MCF 10A (cell line): ENCODE measurements around the gene WDR27. TPM values are rescaled to one million over a fixed set of nuclear protein-coding genes. Genes with fewer than 3 reads are reported as not detected.

ENCODE experiments used
- BruUV-seq: library from RNA; stranded (reverse); fragments of 400-500 nt; replicated peaks from 2 replicates; lab custom pipeline; 2021; lab: Mats Ljungman, UMichigan
- CTCF ChIA-PET: fragments of 300-600 bp; sonication (Branson Sonifier 250); formaldehyde crosslinking; extraction: SDS; loops from one replicate; lab custom pipeline; 2021; ENCODE audit warnings: antibody characterized with exemption, inconsistent platforms; lab: Yijun Ruan, JAX
- POLR2A ChIA-PET: fragments of 300-600, 350-650 bp; sonication (Branson Sonifier 250); formaldehyde crosslinking; extraction: SDS; loops from one replicate; lab custom pipeline; 2020; ENCODE audit warnings: antibody characterized with exemption, inconsistent platforms; lab: Yijun Ruan, JAX
- DNase-seq: peaks from one replicate; pipeline ENCODE4 v3.0.0-alpha.2; 2018; ENCODE audit not compliant: unreplicated experiment
- H3K27ac Mint-ChIP-seq: one replicate; pipeline ENCODE4 v1.8.0; 2022; ENCODE audit warnings: mild to moderate bottlenecking, low read depth, mixed read lengths; ENCODE audit not compliant: unreplicated experiment
- H3K27me3 Mint-ChIP-seq: one replicate; pipeline ENCODE4 v1.8.0; 2022; ENCODE audit warnings: mixed read lengths; ENCODE audit not compliant: insufficient read depth, unreplicated experiment
- H3K36me3 Mint-ChIP-seq: one replicate; pipeline ENCODE4 v1.8.0; 2022; ENCODE audit warnings: mild to moderate bottlenecking, moderate library complexity, mixed read lengths; ENCODE audit not compliant: insufficient read depth, unreplicated experiment
- H3K4me1 Mint-ChIP-seq: one replicate; pipeline ENCODE4 v1.8.0; 2022; ENCODE audit warnings: mixed read lengths; ENCODE audit not compliant: insufficient read depth, unreplicated experiment
- H3K4me3 Mint-ChIP-seq: one replicate; pipeline ENCODE4 v1.8.0; 2022; ENCODE audit warnings: mild to moderate bottlenecking, moderate library complexity, mixed read lengths; ENCODE audit not compliant: unreplicated experiment
- H3K9me3 Mint-ChIP-seq: one replicate; pipeline ENCODE4 v1.8.0; 2022; ENCODE audit warnings: mixed read lengths; ENCODE audit not compliant: unreplicated experiment
- CTCF ChIP-seq: fragments of 200-600 bp; IDR thresholded peaks from one replicate; pipeline ENCODE4 v1.8.0; 2022; ENCODE audit warnings: antibody characterized with exemption, mild to moderate bottlenecking; ENCODE audit not compliant: unreplicated experiment
- intact Hi-C: fragments of 100-400 bp; cut with micrococcal nuclease; formaldehyde crosslinking; loops from 2 replicates; pipeline ENCODE4 v1.14.1; 2022
- total RNA-seq: library from RNA; stranded (reverse); gene quantifications from 2 replicates; pipeline ENCODE4 v1.2.3, GENCODE V29; 2022

Gene WDR27
- total RNA-seq, 1 experiment from 2014 or later, result 80.6 TPM

GRCh38 chr6:169726963-169727362, 25.1 kb upstream of the WDR27 start:
- Mint-ChIP-seq H3K27ac (no peak overlapping the region), H3K36me3 (no peaks in the 10 kb centered on the region), H3K9me3 (no peaks in the 10 kb centered on the region), H3K4me1 (peaks cover 5% of the 10 kb centered on the region), H3K4me3 (no peak overlapping the region), H3K27me3 (no peaks in the 10 kb centered on the region)
- ChIA-PET CTCF (interaction anchor here (0.6 to 0.7 kb wide), 2 partner anchors 25 to 804 kb away, joined by 3 to 8 read pairs; partner anchors contain the start of genes C6orf120 and WDR27), POLR2A (interaction anchor here (0.9 kb wide), 1 partner anchor 25 kb away, joined by 3 read pairs; the partner anchor contains the start of genes C6orf120 and WDR27)
- intact Hi-C loops, result no loop called here
- DNase-seq, result no peak
- no TSS peak for BruUV-seq
- TF ChIP-seq CTCF, result no peak

GRCh38 chr6:169726049-169726400, 24.2 kb upstream of the WDR27 start:
- H3K4me1 Mint-ChIP-seq, result peaks cover 5% of the 10 kb centered on the region

GRCh38 chr6:169725125-169726048, 23.6 kb upstream of the WDR27 start:
- CTCF ChIA-PET, result interaction anchor here (0.6 to 1.4 kb wide), 2 partner anchors 22 to 377 kb away, joined by 3 read pairs; no protein-coding TSS in a partner anchor
- POLR2A ChIA-PET, result interaction anchor here (0.7 to 5.6 kb wide), 4 partner anchors 17 to 156 kb away, joined by 3 to 102 read pairs (median 38); partner anchors contain the start of genes C6orf120, DYNLT2, ERMARD and WDR27
- H3K36me3 Mint-ChIP-seq, result no peaks in the 10 kb centered on the region
- peak; percentile 68 for DNase-seq
- peak overlapping the region; percentile 28 for H3K4me3 Mint-ChIP-seq
- no peaks in the 10 kb centered on the region for H3K27me3 Mint-ChIP-seq
- no peak overlapping the region for H3K27ac Mint-ChIP-seq
- H3K9me3 Mint-ChIP-seq, result no peaks in the 10 kb centered on the region
- peaks cover 5% of the 10 kb centered on the region for H3K4me1 Mint-ChIP-seq
- BruUV-seq, result no TSS peak
- no peak for TF ChIP-seq CTCF
- intact Hi-C loops, result no loop called here

More at GRCh38 chr6:169726049-169726400, 24.2 kb upstream of the WDR27 start:
- intact Hi-C loops, result no loop called here
- no TSS peak for BruUV-seq
- Mint-ChIP-seq H3K27me3 (no peaks in the 10 kb centered on the region), H3K36me3 (no peaks in the 10 kb centered on the region), H3K9me3 (no peaks in the 10 kb centered on the region), H3K27ac (no peak overlapping the region), H3K4me3 (peak overlapping the region; percentile 28)
- POLR2A ChIA-PET, result interaction anchor here (5.4 to 5.6 kb wide), 2 partner anchors 24 kb away, joined by 73 to 102 read pairs; partner anchors contain the start of genes C6orf120, DYNLT2, ERMARD and WDR27
- no peak for DNase-seq
- CTCF ChIA-PET, result interaction anchor here (0.6 kb wide), 2 partner anchors 378 to 863 kb away, joined by 3 read pairs; no protein-coding TSS in a partner anchor
- no peak for TF ChIP-seq CTCF
